Measurements from ENCODE around the gene RPP14.
A peak's percentile ranks its signal among the peaks of the same experiment; 100 is the strongest.

RPP14 gene

GRCh38 chr3:58291671-58292338 is 14.2 kb upstream of the RPP14 start:
- no peak for DNase-seq

GRCh38 chr3:58292866-58293265 is 13.2 kb upstream of the RPP14 start:
- DNase-seq = no peak

DNA sequence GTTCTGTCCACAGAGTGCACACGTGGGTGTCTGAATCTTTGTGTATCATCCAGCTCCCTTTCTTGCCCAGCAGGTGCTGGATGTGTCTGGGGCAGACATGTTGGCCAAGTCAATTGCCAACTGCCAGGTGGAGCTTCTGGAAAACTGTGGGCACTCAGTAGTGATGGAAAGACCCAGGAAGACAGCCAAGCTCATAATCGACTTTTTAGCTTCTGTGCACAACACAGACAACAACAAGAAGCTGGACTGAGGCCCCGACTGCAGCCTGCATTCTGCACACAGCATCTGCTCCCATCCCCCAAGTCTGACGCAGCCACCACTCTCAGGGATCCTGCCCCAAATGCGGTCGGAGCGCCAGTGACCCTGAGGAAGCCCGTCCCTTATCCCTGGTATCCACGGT is 12.5 kb upstream of the RPP14 start:
- DNase-seq = peak in 36 of 58 donors; percentile 9 to 77 (median 46)

DNA sequence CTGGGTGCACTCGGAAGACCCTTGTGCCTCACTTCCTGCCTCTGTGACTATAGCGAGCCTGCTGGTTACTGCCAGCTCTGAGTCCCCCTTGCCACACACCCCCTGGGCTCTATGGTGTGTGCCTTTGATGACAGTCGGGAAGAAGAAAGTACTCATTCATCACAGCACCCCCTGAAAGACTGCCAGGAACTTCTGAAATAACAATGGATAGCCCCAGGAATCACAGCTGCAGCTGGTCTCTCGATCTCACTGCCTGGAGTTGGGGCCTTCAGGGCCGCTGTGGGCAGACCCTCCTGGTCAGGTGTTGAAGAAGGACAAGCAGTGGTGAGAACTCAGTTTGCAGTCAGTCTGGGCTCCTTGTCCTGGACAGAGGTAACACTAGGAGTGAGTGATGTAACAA is 9.8 kb upstream of the RPP14 start:
- peak in 47 of 58 donors; percentile 14 to 91 (median 62) for DNase-seq

- no peak for DNase-seq
Measured at GRCh38 chr3:58296843-58297242, 9.2 kb upstream of the RPP14 start.

- no peak for DNase-seq
Measured at GRCh38 chr3:58298190-58298589, 7.9 kb upstream of the RPP14 start.

DNA sequence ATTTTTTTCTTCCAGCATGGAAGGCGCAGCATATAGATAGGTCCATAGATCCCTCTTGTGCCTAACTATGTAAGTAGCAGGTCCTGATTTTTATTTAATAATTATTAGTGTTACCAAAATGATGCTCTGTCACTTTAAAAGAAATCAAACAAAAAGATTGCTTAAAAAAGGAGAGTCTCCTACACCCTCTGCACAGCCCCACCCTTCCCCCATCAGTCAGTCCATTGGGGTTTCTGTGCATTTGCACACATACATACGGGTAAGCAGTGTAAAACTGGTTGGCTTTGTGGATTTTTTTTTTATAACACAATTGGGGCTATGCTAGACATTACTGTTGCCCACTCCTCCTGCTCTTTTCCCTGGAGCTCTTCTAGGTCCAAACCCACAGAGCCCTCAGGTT is 7.0 kb upstream of the RPP14 start:
- DNase-seq = no peak

GRCh38 chr3:58299839-58300516 is 6.1 kb upstream of the RPP14 start:
- no peak for DNase-seq

GRCh38 chr3:58307639-58308215 is 1.7 kb downstream of the RPP14 start:
- no peak for DNase-seq

GRCh38 chr3:58308728-58309127 is 2.7 kb downstream of the RPP14 start:
- DNase-seq = peak in 1 of 58 donors; percentile 36

GRCh38 chr3:58317811-58318210 is 11.8 kb downstream of the RPP14 start:
- DNase-seq = no peak

GRCh38 chr3:58321791-58322190 is 15.7 kb downstream of the RPP14 start:
- no peak for DNase-seq

GRCh38 chr3:58322793-58323192 is 16.7 kb downstream of the RPP14 start:
- DNase-seq = no peak

DNA sequence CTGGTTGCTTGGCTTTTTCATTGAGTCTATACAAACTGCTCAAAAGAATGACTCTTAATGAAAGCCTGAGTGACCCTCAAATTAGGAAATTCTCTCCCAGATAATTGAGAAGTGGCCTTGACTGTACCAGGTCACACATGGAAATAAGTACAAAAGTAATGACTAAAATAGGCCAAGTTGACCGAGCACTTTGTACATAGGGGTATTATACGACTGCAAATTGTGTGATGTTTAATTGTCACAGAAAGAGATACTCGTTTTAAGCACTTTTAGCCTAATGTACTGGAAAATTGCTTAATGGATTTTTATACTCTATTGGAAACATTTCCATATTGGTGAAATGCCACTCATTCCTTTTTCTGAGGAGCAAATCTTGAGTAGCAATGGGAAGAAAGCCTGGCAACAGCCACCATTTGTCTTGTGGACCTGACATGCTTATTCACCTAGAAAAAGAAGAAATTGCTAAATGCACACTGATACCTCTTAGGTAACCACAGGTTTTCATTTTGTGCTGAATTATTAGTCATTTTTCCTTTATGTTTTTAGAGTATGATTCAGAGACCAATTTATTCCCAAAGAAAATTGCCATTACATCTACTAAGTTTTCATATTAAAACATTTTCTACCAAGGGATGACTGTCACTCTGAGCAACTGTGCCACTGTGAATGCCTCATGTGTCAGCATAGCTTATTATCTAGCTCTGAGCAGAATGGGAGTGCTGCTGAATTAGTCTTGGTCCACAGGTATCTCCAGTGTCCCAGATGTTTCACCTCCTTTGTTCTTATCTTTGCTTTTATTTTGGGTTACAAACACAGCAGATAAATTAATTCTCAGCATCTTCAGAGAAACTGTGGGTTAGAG is 17.7 kb downstream of the RPP14 start:
- no peak for DNase-seq

DNA sequence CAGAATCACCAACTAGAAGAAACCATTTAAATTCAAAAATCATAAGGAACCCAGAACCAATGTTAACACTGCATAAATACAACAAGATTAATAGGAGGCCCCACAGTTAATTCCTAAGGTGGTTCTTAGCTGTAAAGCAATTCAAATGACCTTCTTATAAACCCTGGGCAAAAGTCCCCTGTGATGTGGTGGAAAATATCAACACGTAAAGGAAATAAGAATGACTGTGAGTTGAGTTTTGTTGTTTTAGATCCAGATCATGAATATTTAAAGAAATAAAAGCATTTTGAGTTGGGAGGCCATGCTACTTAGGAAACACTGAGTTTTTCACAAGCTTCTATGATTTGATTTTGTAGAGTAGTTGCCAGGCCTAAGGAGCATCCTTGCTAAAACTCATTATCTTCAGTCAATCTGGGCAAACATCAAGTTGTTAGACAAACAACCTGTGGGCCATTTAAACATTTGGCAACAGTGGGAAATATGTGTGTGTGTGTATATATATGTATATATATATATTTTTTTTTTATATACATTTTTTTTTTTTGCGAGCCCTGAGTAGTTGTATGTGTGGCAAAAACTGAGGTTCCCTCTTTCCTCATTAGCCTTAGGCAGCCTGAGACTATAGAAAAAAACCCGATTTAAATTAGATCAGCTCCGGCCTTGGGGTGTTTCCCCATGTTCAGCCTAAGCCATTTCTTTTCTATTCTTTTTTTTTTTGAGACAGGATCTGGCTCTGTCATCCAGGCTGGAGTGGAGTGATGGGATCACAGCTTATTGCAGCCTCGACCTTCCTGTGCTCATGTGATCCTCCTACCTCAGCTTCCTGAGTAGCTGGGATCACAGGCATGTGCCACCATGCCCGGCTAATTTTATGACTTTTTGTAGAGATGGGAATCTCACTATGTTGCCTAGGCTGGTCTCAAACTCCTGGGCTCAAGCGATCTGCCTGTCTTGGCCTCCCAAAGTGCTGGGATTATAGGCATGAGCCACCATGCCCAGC is 18.6 kb downstream of the RPP14 start:
- no peak for DNase-seq

- no peak for DNase-seq
Measured at GRCh38 chr3:58325525-58325992, 19.5 kb downstream of the RPP14 start.

DNA sequence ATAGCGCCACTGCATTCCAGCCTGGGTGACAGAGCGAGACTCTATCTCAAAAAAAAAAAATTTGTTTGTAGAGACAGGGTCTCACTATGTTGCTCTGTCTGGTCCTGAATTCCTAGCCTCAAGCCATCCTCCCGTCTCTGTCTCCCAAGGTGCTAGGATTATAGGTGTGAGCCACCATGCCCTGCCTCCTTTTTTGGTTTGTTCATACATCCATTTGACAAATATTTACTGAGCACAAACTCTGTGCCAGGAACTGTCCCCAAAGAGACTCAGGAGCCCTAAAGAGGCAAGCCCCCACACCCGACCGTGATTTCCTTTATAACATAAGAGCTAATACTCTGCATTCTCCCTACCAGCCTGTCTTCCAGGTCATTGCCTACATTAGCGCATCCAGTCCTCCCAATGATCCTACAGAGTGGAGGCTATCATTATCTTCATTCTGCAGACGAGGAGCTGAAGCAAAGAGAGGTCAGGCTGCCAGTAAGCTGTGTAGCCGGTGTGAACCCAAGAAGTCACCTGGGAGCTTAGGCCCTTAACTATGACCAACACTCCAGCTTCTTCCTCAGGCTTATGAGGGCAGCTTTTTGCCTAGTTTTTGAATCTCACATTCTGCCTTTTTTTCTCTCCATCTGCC is 20.3 kb downstream of the RPP14 start:
- DNase-seq = no peak

GRCh38 chr3:58329150-58329921 is 23.3 kb downstream of the RPP14 start:
- no peak for DNase-seq

GRCh38 chr3:58329922-58330413 is 23.9 kb downstream of the RPP14 start:
- DNase-seq = no peak

All from anterior cingulate cortex (tissue), 58 donors.